GM12878 (cell line): ENCODE data around the gene NFKB2. TPM values are rescaled to one million over a fixed set of nuclear protein-coding genes. Genes with fewer than 3 reads are reported as not detected.
A peak's percentile ranks its signal among the peaks of the same experiment; 100 is the strongest.

Experiments
- ATF2 ChIP-seq: IDR thresholded peaks from 2 replicates; pipeline ENCODE4 v1.6.1; 2012; ENCODE audit warnings: low read length, inconsistent platforms
- BHLHE40 ChIP-seq, 2 experiments: fragments of 450-650 bp in 1 of 2; IDR thresholded peaks; 2 replicates each; pipeline ENCODE4 v1.6.1; 2011 to 2017; ENCODE audit warnings: low read depth in 2 of 2, borderline replicate concordance in 1 of 2, improper control_type of control experiment in 1 of 2, low read length in 1 of 2, mild to moderate bottlenecking in 1 of 2
- CBX5 ChIP-seq: sonication (generic); IDR thresholded peaks from 2 replicates; pipeline ENCODE4 v1.6.1; 2016; ENCODE audit warnings: low read depth, moderate library complexity, mild to moderate bottlenecking, inconsistent platforms
- E4F1 ChIP-seq: fragments of 450-650 bp; IDR thresholded peaks from 2 replicates; pipeline ENCODE4 v1.6.1; 2018; ENCODE audit warnings: borderline replicate concordance, mild to moderate bottlenecking; ENCODE audit not compliant: partially characterized antibody
- FOS ChIP-seq: IDR thresholded peaks from 3 replicates; pipeline ENCODE4 v1.6.1; 2011; ENCODE audit warnings: borderline replicate concordance; ENCODE audit not compliant: insufficient read length; ENCODE audit errors: extremely low read depth
- HCFC1 ChIP-seq: fragments of 150-350 bp; IDR thresholded peaks from 2 replicates; pipeline ENCODE4 v1.6.1; 2014; ENCODE audit warnings: low read length
- IKZF1 ChIP-seq: fragments of 450-650 bp; conservative IDR thresholded peaks from 2 replicates; pipeline ENCODE4 v1.6.1; 2017; ENCODE audit warnings: antibody characterized with exemption, mild to moderate bottlenecking
- IKZF2 ChIP-seq, 2 experiments: fragments of 450-650 bp; IDR thresholded peaks; 2 replicates each; pipeline ENCODE4 v1.6.1; 2017; ENCODE audit warnings: mild to moderate bottlenecking in 2 of 2, moderate library complexity in 2 of 2
- KLF5 ChIP-seq: fragments of 450-650 bp; IDR thresholded peaks from 2 replicates; pipeline ENCODE4 v1.6.1; 2014; ENCODE audit warnings: mild to moderate bottlenecking; ENCODE audit not compliant: partially characterized antibody
- PAX5 ChIP-seq: IDR thresholded peaks from 2 replicates; pipeline ENCODE4 v1.6.1; 2011; ENCODE audit warnings: low read depth, low read length, borderline replicate concordance
- POU2F2 ChIP-seq: IDR thresholded peaks from 3 replicates; pipeline ENCODE4 v1.6.1; 2011; ENCODE audit warnings: low read depth, mild to moderate bottlenecking, low read length, borderline replicate concordance
- RELB ChIP-seq: fragments of 450-650 bp; IDR thresholded peaks from 2 replicates; pipeline ENCODE4 v1.6.1; 2017; ENCODE audit warnings: low read depth, mild to moderate bottlenecking, moderate library complexity
- RFX5 ChIP-seq: IDR thresholded peaks from 2 replicates; pipeline ENCODE4 v1.6.1; 2011; ENCODE audit warnings: low read depth, low read length, improper control_type of control experiment
- SIN3A ChIP-seq: IDR thresholded peaks from 2 replicates; pipeline ENCODE4 v1.6.1; 2012; ENCODE audit warnings: low read depth, low read length, improper control_type of control experiment
- SIX5 ChIP-seq: IDR thresholded peaks from 2 replicates; pipeline ENCODE4 v1.6.1; 2011; ENCODE audit warnings: mild to moderate bottlenecking, low read depth, low read length, moderate library complexity; ENCODE audit not compliant: severe bottlenecking
- ZNF207 ChIP-seq: fragments of 450-650 bp; IDR thresholded peaks from 2 replicates; pipeline ENCODE4 v1.6.1; 2014; ENCODE audit warnings: antibody characterized with exemption, mild to moderate bottlenecking, borderline replicate concordance
- polyA plus RNA-seq, 11 experiments: library from polyadenylated mRNA; depleted of rRNA in 4 of 11; unstranded in 6 of 11; stranded (reverse) in 5 of 11; fragments of >200 nt; fragmentation: Nextera tagmentation in 4 of 11; fragmentation: Illumina TruSeq in 1 of 11; extraction: Ambion mirVana in 4 of 11; extraction: Trizol in 1 of 11; gene quantifications; 1 replicate in 1 of 11; 2 replicates in 10 of 11; pipeline versions ENCODE4 v1.2.1 to v1.2.3, GENCODE V29; 2011 to 2016; ENCODE audit warnings: inconsistent platforms in 2 of 11, missing spikeins in 2 of 11, low read depth in 1 of 11
- total RNA-seq, 4 experiments: library from RNA; depleted of rRNA in 3 of 4; stranded (reverse); fragments of >200 nt in 3 of 4; fragmentation: Illumina TruSeq in 1 of 4; extraction: Trizol in 1 of 4; gene quantifications; 2 replicates each; pipeline versions ENCODE4 v1.2.1 to v1.2.3, GENCODE V29; 2013 to 2021
- TF ChIP-seq, protein P1 (sequence below): fragments of 450-650 bp; IDR thresholded peaks from 2 replicates; pipeline ENCODE4 v1.6.1; 2014; ENCODE audit warnings: mild to moderate bottlenecking
- TF ChIP-seq, protein P2 (sequence below): fragments of 450-650 bp; IDR thresholded peaks from 2 replicates; pipeline ENCODE4 v1.6.1; 2017; ENCODE audit warnings: mild to moderate bottlenecking, moderate library complexity

Gene NFKB2
- total and polyA plus RNA-seq, 10 of the 15 experiments (the other 5 are each of a cell fraction or from before 2014, with no cell fraction given) = 0.56 to 144 (median 49.4) TPM

DNA sequence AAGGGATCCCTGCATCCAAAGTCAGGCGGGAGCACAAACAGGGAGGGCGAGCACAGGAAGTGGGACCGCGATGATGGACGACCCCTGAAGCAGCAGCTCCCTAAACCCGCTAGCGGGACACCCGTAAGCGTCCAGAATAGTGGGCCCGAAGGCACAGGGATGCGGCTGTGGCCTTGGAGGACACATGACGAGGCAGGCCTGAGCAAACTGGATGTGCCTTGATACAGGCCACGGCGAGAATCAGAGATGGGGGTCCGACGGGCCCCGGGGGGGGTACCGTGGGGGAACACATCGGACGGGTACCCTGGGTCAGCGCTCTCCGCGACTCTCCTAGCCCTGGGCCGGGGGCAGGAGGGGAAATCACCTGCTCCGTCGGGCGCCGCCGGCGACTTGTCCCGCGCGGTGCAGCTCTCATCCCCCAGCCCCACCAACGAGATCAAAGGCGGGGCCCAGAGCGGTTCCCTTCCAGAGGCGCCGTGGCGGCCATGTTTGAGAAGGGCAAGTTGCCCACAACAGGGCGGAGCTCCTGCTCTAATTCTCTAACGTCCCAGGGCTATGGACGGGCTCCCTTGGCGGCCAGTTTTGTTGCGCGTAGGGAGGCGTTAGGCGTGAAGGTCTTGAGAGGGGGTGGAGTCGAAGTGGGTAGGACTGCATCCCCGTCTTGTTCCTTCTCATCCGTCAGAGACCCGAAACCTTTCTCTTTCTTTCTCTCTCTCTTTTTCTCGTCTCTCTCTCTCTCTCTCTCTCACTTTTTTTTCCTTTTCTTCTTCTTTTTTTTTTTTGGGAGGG is 36.9 kb downstream of the NFKB2 start, which contains the start of gene CUEDC2 (continued):
- TF ChIP-seq, protein P1, sequence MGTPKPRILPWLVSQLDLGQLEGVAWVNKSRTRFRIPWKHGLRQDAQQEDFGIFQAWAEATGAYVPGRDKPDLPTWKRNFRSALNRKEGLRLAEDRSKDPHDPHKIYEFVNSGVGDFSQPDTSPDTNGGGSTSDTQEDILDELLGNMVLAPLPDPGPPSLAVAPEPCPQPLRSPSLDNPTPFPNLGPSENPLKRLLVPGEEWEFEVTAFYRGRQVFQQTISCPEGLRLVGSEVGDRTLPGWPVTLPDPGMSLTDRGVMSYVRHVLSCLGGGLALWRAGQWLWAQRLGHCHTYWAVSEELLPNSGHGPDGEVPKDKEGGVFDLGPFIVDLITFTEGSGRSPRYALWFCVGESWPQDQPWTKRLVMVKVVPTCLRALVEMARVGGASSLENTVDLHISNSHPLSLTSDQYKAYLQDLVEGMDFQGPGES = no peak
- TF ChIP-seq RELB = peak; percentile 84
- TF ChIP-seq HCFC1 = peak; percentile 93
- 0 out of 2 replicates have a peak, but pooled peaks have one; percentile 33 for TF ChIP-seq CBX5
- peak; percentile 94 for TF ChIP-seq IKZF1
- TF ChIP-seq SIN3A = no peak
- TF ChIP-seq RFX5 = no peak
- peak; percentile 48; the same call in 1 of the 3 replicates for TF ChIP-seq POU2F2
- TF ChIP-seq, protein P2, sequence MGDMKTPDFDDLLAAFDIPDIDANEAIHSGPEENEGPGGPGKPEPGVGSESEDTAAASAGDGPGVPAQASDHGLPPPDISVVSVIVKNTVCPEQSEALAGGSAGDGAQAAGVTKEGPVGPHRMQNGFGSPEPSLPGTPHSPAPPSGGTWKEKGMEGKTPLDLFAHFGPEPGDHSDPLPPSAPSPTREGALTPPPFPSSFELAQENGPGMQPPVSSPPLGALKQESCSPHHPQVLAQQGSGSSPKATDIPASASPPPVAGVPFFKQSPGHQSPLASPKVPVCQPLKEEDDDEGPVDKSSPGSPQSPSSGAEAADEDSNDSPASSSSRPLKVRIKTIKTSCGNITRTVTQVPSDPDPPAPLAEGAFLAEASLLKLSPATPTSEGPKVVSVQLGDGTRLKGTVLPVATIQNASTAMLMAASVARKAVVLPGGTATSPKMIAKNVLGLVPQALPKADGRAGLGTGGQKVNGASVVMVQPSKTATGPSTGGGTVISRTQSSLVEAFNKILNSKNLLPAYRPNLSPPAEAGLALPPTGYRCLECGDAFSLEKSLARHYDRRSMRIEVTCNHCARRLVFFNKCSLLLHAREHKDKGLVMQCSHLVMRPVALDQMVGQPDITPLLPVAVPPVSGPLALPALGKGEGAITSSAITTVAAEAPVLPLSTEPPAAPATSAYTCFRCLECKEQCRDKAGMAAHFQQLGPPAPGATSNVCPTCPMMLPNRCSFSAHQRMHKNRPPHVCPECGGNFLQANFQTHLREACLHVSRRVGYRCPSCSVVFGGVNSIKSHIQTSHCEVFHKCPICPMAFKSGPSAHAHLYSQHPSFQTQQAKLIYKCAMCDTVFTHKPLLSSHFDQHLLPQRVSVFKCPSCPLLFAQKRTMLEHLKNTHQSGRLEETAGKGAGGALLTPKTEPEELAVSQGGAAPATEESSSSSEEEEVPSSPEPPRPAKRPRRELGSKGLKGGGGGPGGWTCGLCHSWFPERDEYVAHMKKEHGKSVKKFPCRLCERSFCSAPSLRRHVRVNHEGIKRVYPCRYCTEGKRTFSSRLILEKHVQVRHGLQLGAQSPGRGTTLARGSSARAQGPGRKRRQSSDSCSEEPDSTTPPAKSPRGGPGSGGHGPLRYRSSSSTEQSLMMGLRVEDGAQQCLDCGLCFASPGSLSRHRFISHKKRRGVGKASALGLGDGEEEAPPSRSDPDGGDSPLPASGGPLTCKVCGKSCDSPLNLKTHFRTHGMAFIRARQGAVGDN = no peak
- 0 out of 2 replicates have a peak, but pooled peaks have one; percentile 44 for TF ChIP-seq ZNF207
- TF ChIP-seq PAX5 = 0 out of 2 replicates have a peak, but pooled peaks have one; percentile 33
- peak; percentile 85 for TF ChIP-seq SIX5
- peak; percentile 39 to 67; a peak in 2 of 4 replicates for TF ChIP-seq BHLHE40 (IDR thresholded peaks at IDR 0.05; ENCODE audit: borderline replicate concordance in 1 of 2, low read depth in 2 of 2, low read length in 1 of 2)
- no peak for TF ChIP-seq FOS
- TF ChIP-seq IKZF2 (IDR thresholded peaks at IDR 0.05) = peak in 1 of 2 experiments; percentile 49; a peak in 1 of 4 replicates
- peak; percentile 47 for TF ChIP-seq KLF5
- no peak for TF ChIP-seq ATF2
- TF ChIP-seq E4F1 = peak; percentile 23
